IMR-90 (cell line): Measurements from ENCODE around the gene ATG10. TPM values are rescaled to one million over a fixed set of nuclear protein-coding genes. Genes with fewer than 3 reads are reported as not detected.

Experiments
- ATAC-seq: fragments of 200-7000 bp; cut with Tn5 transposase; 2 replicates; pipeline ENCODE4 v1.9.1; 2020; ENCODE audit warnings: low read depth, mild to moderate bottlenecking, moderate library complexity
- BruUV-seq: library from RNA; stranded (reverse); fragments of 400-500 nt; replicated peaks from 2 replicates; lab custom pipeline; 2021; lab: Mats Ljungman, UMichigan
- CTCF ChIA-PET: fragments of 300-600 bp; formaldehyde crosslinking; extraction: SDS; loops from one replicate; lab custom pipeline; 2021; ENCODE audit warnings: antibody characterized with exemption; lab: Yijun Ruan, JAX
- POLR2A ChIA-PET: fragments of 300-600 bp; sonication (Branson Sonifier 250); formaldehyde crosslinking; loops from one replicate; lab custom pipeline; 2022; ENCODE audit warnings: antibody characterized with exemption; ENCODE audit not compliant: unreplicated experiment; lab: Charles Lee
- DNase-seq: peaks from one replicate; pipeline ENCODE4 v3.0.0; 2013
- H2AFZ ChIP-seq: replicated peaks from 2 replicates; pipeline ENCODE3; 2013; ENCODE audit warnings: low read length, mild to moderate bottlenecking; ENCODE audit not compliant: poor library complexity
- H2AK5ac ChIP-seq: 2 replicates; pipeline ENCODE4 v1.6.1; 2013; ENCODE audit warnings: low read depth, low read length, inconsistent platforms
- H2AK9ac ChIP-seq: replicated peaks from 2 replicates; pipeline ENCODE3; 2013; ENCODE audit warnings: mild to moderate bottlenecking, low read depth, low read length, moderate library complexity; ENCODE audit not compliant: poor library complexity
- H2BK120ac ChIP-seq: 2 replicates; pipeline ENCODE4 v1.6.1; 2013; ENCODE audit warnings: low read depth, low read length, inconsistent platforms
- H2BK15ac ChIP-seq: 3 replicates; pipeline ENCODE4 v1.6.1; 2013; ENCODE audit warnings: low read depth, low read length, inconsistent platforms
- H2BK20ac ChIP-seq: 2 replicates; pipeline ENCODE4 v1.6.1; 2013; ENCODE audit warnings: low read depth, mild to moderate bottlenecking, inconsistent platforms, low read length, moderate library complexity
- H2BK5ac ChIP-seq: 2 replicates; pipeline ENCODE4 v1.6.1; 2013; ENCODE audit warnings: mild to moderate bottlenecking, low read depth, low read length, inconsistent platforms; ENCODE audit not compliant: poor library complexity, severe bottlenecking
- H3K14ac ChIP-seq: replicated peaks from 2 replicates; pipeline ENCODE4 v1.6.1; 2013; ENCODE audit warnings: low read depth, low read length, inconsistent platforms
- H3K18ac ChIP-seq: 2 replicates; pipeline ENCODE4 v1.6.1; 2013; ENCODE audit warnings: low read depth, low read length, control low read depth
- H3K23ac ChIP-seq: 2 replicates; pipeline ENCODE4 v1.6.1; 2013; ENCODE audit warnings: low read depth, low read length, inconsistent platforms
- H3K27ac ChIP-seq: 2 replicates; pipeline ENCODE4 v1.5.1; 2013; ENCODE audit warnings: mild to moderate bottlenecking, control low read depth, low read length; ENCODE audit not compliant: insufficient read depth
- H3K27me3 ChIP-seq: 2 replicates; pipeline ENCODE4 v1.6.1; 2013; ENCODE audit warnings: low read length; ENCODE audit not compliant: control insufficient read depth, insufficient read depth
- H3K36me3 ChIP-seq: 2 replicates; pipeline ENCODE4 v1.6.1; 2013; ENCODE audit warnings: low read length, mixed read lengths; ENCODE audit not compliant: control insufficient read depth, insufficient read depth
- H3K4ac ChIP-seq: 2 replicates; pipeline ENCODE4 v1.6.1; 2013; ENCODE audit warnings: low read depth, low read length, inconsistent platforms
- H3K4me1 ChIP-seq: 2 replicates; pipeline ENCODE4 v1.6.1; 2013; ENCODE audit warnings: low read length, mixed read lengths; ENCODE audit not compliant: control insufficient read depth, insufficient read depth
- H3K4me2 ChIP-seq: 2 replicates; pipeline ENCODE4 v1.6.1; 2013; ENCODE audit warnings: low read depth, mild to moderate bottlenecking, control low read depth, low read length, moderate library complexity
- H3K4me3 ChIP-seq: 2 replicates; pipeline ENCODE4 v1.5.1; 2013; ENCODE audit warnings: low read depth, mild to moderate bottlenecking, control low read depth, low read length, moderate library complexity; ENCODE audit not compliant: insufficient read depth
- H3K56ac ChIP-seq: 2 replicates; pipeline ENCODE4 v1.6.1; 2013; ENCODE audit warnings: low read length, inconsistent platforms; ENCODE audit not compliant: insufficient read depth; ENCODE audit errors: extremely low read depth
- H3K79me1 ChIP-seq, 2 experiments: 2 replicates each; pipeline ENCODE4 v1.6.1; 2013; ENCODE audit warnings: low read length in 2 of 2, inconsistent platforms in 1 of 2, low read depth in 1 of 2
- H3K9ac ChIP-seq: 2 replicates; pipeline ENCODE4 v1.6.1; 2013; ENCODE audit warnings: low read depth, low read length, control low read depth
- H3K9me1 ChIP-seq: 2 replicates; pipeline ENCODE4 v1.6.1; 2013; ENCODE audit warnings: low read length, inconsistent platforms; ENCODE audit not compliant: insufficient read depth
- H3K9me3 ChIP-seq: 2 replicates; pipeline ENCODE4 v1.6.1; 2013; ENCODE audit warnings: low read length; ENCODE audit not compliant: control insufficient read depth, insufficient read depth
- H4K20me1 ChIP-seq: 2 replicates; pipeline ENCODE4 v1.6.1; 2013; ENCODE audit warnings: low read length, inconsistent platforms; ENCODE audit not compliant: insufficient read depth
- H4K5ac ChIP-seq: 2 replicates; pipeline ENCODE4 v1.6.1; 2013; ENCODE audit warnings: mild to moderate bottlenecking, low read depth, low read length, control low read depth
- H4K8ac ChIP-seq, 2 experiments: 2 replicates each; pipeline ENCODE4 v1.6.1; 2013; ENCODE audit warnings: low read depth in 2 of 2, low read length in 2 of 2, control low read depth in 1 of 2, inconsistent platforms in 1 of 2
- H4K91ac ChIP-seq: 2 replicates; pipeline ENCODE4 v1.6.1; 2013; ENCODE audit warnings: low read depth, low read length, inconsistent platforms; ENCODE audit not compliant: insufficient read depth
- BHLHE40 ChIP-seq: fragments of 150-350 bp; IDR thresholded peaks from 2 replicates; pipeline ENCODE4 v1.6.1; 2016; ENCODE audit warnings: mild to moderate bottlenecking, low read depth, low read length
- CEBPB ChIP-seq: IDR thresholded peaks from 2 replicates; pipeline ENCODE4 v1.6.1; 2012; ENCODE audit warnings: low read depth, low read length, improper control_type of control experiment
- CHD1 ChIP-seq: IDR thresholded peaks from 2 replicates; pipeline ENCODE4 v1.6.1; 2012; ENCODE audit warnings: low read depth, low read length, improper control_type of control experiment
- ELK1 ChIP-seq: fragments of 150-350 bp; IDR thresholded peaks from 2 replicates; pipeline ENCODE4 v1.6.1; 2016; ENCODE audit warnings: low read depth, mild to moderate bottlenecking, low read length, moderate library complexity, borderline replicate concordance
- FOS ChIP-seq: fragments of 150-350 bp; IDR thresholded peaks from 2 replicates; pipeline ENCODE4 v1.6.1; 2016; ENCODE audit warnings: low read depth, low read length
- MAFK ChIP-seq: IDR thresholded peaks from 2 replicates; pipeline ENCODE4 v1.6.1; 2012; ENCODE audit warnings: low read depth, low read length, improper control_type of control experiment
- NFE2L2 ChIP-seq: fragments of 150-350 bp; IDR thresholded peaks from 2 replicates; pipeline ENCODE4 v1.6.1; 2016; ENCODE audit warnings: low read depth, mild to moderate bottlenecking, low read length
- SMC3 ChIP-seq: fragments of 150-350 bp; IDR thresholded peaks from 2 replicates; pipeline ENCODE4 v1.6.1; 2016; ENCODE audit warnings: low read depth, mild to moderate bottlenecking, antibody characterized with exemption, low read length, moderate library complexity
- WGBS, 2 experiments: methylation state at CpG; one replicate each; pipeline versions ENCODE4 v1.1.5 to v1.1.7; 2013; ENCODE audit warnings: missing lambda C conversion rate in 2 of 2; ENCODE audit not compliant: insufficient read length in 1 of 2; ENCODE audit errors: extremely low coverage in 2 of 2; 5-methylcytosine and 5-hydroxymethylcytosine counted together
- dilution Hi-C: fragments of 300-500 bp; cut with HindIII; formaldehyde crosslinking; loops from one replicate; pipeline ENCODE4 v1.14.3; 2018; ENCODE audit warnings: low sequenced_read_pairs; ENCODE audit not compliant: unreplicated experiment
- in situ Hi-C: fragments of 300-500 bp; cut with MboI; formaldehyde crosslinking; loops from 3 replicates; pipeline ENCODE4 v1.14.3; 2019; ENCODE audit warnings: low sequenced_read_pairs, inconsistent platforms, mixed read lengths
- intact Hi-C: fragments of 100-400 bp; cut with micrococcal nuclease; formaldehyde crosslinking; loops from 2 replicates; pipeline ENCODE4 v1.10.0; 2022
- polyA plus RNA-seq, 3 experiments: library from polyadenylated mRNA; depleted of rRNA; stranded (reverse); fragments of >200 nt; gene quantifications; 2 replicates each; pipeline ENCODE4 v1.2.3, GENCODE V29; 2012; ENCODE audit warnings: low replicate concordance in 1 of 3
- total RNA-seq: library from RNA; depleted of rRNA; stranded (reverse); fragments of >200 nt; gene quantifications from 2 replicates; pipeline ENCODE4 v1.2.3, GENCODE V29; 2012
- TF ChIP-seq, protein P1 (sequence below): conservative IDR thresholded peaks from 2 replicates; pipeline ENCODE4 v1.5.1; 2012; ENCODE audit warnings: mild to moderate bottlenecking, low read depth, low read length, improper control_type of control experiment

The ATG10 gene
- total and polyA plus RNA-seq, 2 of the 4 experiments (the other 2 are of a cell fraction) = 3.4 to 8.1 TPM

DNA sequence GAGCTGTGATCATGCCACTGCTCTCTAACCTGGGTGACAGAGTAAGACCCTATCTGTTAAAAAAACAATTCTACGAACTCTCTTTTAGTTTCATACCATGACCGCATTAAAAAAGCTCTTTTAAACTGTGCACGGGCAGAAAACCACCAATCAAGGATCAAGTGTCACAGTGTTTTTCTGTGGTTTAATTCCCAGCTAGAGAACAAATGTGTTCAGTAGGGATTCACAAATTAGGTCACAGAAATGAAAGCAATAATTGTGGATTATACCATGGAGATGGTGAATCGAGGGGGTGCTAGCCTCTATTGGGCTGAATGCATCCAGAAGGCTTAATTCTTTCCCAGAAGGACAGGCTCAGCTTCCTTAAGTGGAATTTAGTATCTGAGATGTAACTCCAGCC, 79.1 kb downstream of the ATG10 start:
- Histone ChIP-seq H4K20me1 (no peaks in the 10 kb centered on the region), H3K23ac (no peak overlapping the region), H3K18ac (no peak overlapping the region), H3K27me3 (no peaks in the 10 kb centered on the region), H3K79me1 (no peaks in the 10 kb centered on the region; a peak in 2 of 4 replicates), H3K36me3 (no peaks in the 10 kb centered on the region), H2BK15ac (no peak overlapping the region), H3K4me3 (no peak overlapping the region), H3K27ac (no peak overlapping the region), H2BK20ac (no peak overlapping the region), H2AFZ (no peak overlapping the region), H2AK9ac (no peak overlapping the region), H3K9me1 (no peaks in the 10 kb centered on the region; the same call in 1 of the 2 replicates), H3K14ac (no peak overlapping the region), H3K4me2 (no peak overlapping the region), H3K4me1 (peaks cover under 1% of the 10 kb centered on the region; the same call in 1 of the 2 replicates), H3K56ac (no peak overlapping the region), H3K9ac (no peak overlapping the region), H2AK5ac (no peak overlapping the region), H3K9me3 (no peaks in the 10 kb centered on the region), H4K8ac (no peak overlapping the region), H4K91ac (no peak overlapping the region), H3K4ac (no peak overlapping the region), H4K5ac (no peak overlapping the region), H2BK120ac (no peak overlapping the region), H2BK5ac (no peak overlapping the region)
- CTCF ChIA-PET = no interaction called here
- POLR2A ChIA-PET = no interaction called here
- 100% methylated on average over 1 of the region's 4 CpGs; no CpG with 5 or more reads in 1 of the 2 experiments for WGBS, 2 experiments
- dilution Hi-C loops = no loop called here
- DNase-seq (no peak), ATAC-seq (no peak)
- no peak for TF ChIP-seq SMC3
- TF ChIP-seq, protein P1, sequence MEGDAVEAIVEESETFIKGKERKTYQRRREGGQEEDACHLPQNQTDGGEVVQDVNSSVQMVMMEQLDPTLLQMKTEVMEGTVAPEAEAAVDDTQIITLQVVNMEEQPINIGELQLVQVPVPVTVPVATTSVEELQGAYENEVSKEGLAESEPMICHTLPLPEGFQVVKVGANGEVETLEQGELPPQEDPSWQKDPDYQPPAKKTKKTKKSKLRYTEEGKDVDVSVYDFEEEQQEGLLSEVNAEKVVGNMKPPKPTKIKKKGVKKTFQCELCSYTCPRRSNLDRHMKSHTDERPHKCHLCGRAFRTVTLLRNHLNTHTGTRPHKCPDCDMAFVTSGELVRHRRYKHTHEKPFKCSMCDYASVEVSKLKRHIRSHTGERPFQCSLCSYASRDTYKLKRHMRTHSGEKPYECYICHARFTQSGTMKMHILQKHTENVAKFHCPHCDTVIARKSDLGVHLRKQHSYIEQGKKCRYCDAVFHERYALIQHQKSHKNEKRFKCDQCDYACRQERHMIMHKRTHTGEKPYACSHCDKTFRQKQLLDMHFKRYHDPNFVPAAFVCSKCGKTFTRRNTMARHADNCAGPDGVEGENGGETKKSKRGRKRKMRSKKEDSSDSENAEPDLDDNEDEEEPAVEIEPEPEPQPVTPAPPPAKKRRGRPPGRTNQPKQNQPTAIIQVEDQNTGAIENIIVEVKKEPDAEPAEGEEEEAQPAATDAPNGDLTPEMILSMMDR = no peak
- no peak for TF ChIP-seq MAFK
- TF ChIP-seq BHLHE40 = no peak
- no peak for TF ChIP-seq CHD1
- TF ChIP-seq ELK1 = no peak
- no peak for TF ChIP-seq FOS
- no peak for TF ChIP-seq CEBPB
- TF ChIP-seq NFE2L2 = no peak
- intact Hi-C loops = no loop called here
- no TSS peak for BruUV-seq
- in situ Hi-C loops = no loop called here
